Gastroesophageal sphincter (tissue), 4 donors: ENCODE data around the gene KAZN. TPM values are rescaled to one million over a fixed set of nuclear protein-coding genes. Genes with fewer than 3 reads are reported as not detected.

Experiments
- ATAC-seq: fragments of 150-250 bp; one replicate; pipeline ENCODE4 v1.9.1; 2016; ENCODE audit warnings: mild to moderate bottlenecking, moderate library complexity
- H3K27ac ChIP-seq, 4 donors: fragments of 200-600 bp; sonication (generic) in 3 of 4; 1 replicate in 3 of 4; 2 replicates in 1 of 4; pipeline ENCODE4 v1.5.1; 2016 to 2019
- H3K27me3 ChIP-seq: fragments of 200-600 bp; sonication (generic); one replicate; pipeline ENCODE4 v1.5.1; 2019
- H3K36me3 ChIP-seq, 2 donors: fragments of 200-600 bp; sonication (generic); one replicate each; pipeline ENCODE4 v1.5.1; 2019; ENCODE audit warnings: control low read depth in 1 of 2
- H3K4me1 ChIP-seq, 3 donors: fragments of 200-600 bp; sonication (generic); 1 replicate in 2 of 3; 2 replicates in 1 of 3; pipeline ENCODE4 v1.5.1; 2016 to 2019; ENCODE audit warnings: control low read depth in 2 of 3
- H3K4me3 ChIP-seq, 2 donors: fragments of 200-600 bp; sonication (generic); one replicate each; pipeline ENCODE4 v1.5.1; 2019; ENCODE audit warnings: mild to moderate bottlenecking in 1 of 2, moderate library complexity in 1 of 2
- H3K9me3 ChIP-seq, 3 donors: fragments of 200-600 bp; sonication (generic); one replicate each; pipeline ENCODE4 v1.5.1; 2017 to 2019; ENCODE audit warnings: control low read depth in 2 of 3
- CTCF ChIP-seq, 4 experiments: fragments of 200-600 bp in 2 of 4; fragments of 450-650 bp in 2 of 4; sonication (generic) in 1 of 4; IDR thresholded peaks; one replicate each; pipeline ENCODE4 v1.5.1; 2017 to 2019; ENCODE audit warnings: antibody characterized with exemption in 4 of 4, mild to moderate bottlenecking in 2 of 4, moderate library complexity in 2 of 4
- EP300 ChIP-seq: sonication (generic); formaldehyde crosslinking; IDR thresholded peaks from one replicate; pipeline ENCODE4 v1.6.1; 2017; ENCODE audit warnings: antibody characterized with exemption, mild to moderate bottlenecking
- POLR2A ChIP-seq, 2 donors: fragments of 450-650 bp; IDR thresholded peaks; one replicate each; pipeline ENCODE4 v1.6.1; 2017; ENCODE audit warnings: antibody characterized with exemption in 2 of 2, mild to moderate bottlenecking in 2 of 2, moderate library complexity in 1 of 2
- POLR2AphosphoS5 ChIP-seq: sonication (generic); formaldehyde crosslinking; IDR thresholded peaks from one replicate; pipeline ENCODE4 v1.6.1; 2017; ENCODE audit warnings: antibody characterized with exemption
- WGBS, 2 donors: methylation state at CpG; one replicate each; pipeline ENCODE4 v1.1.5; 2018; ENCODE audit warnings: low coverage in 1 of 2; 5-methylcytosine and 5-hydroxymethylcytosine counted together
- total RNA-seq, 4 donors: library from RNA; depleted of rRNA; stranded (reverse); fragments of >200 nt; gene quantifications; one replicate each; pipeline ENCODE4 v1.1.0, GENCODE V29; 2016

Gene KAZN
- total RNA-seq, 4 donors from 2014 or later, result 6.5 to 16.6 (median 11.5) TPM

GRCh38 chr1:15051882-15052528, 453.5 kb downstream of the KAZN start:
- peaks cover 0 to 11% of the 10 kb centered on the region in 2 donors for H3K36me3 ChIP-seq
- TF ChIP-seq POLR2A (IDR thresholded peaks at IDR 0.05) (no peak), EP300 (no peak), CTCF (IDR thresholded peaks at IDR 0.05) (no peak), POLR2AphosphoS5 (no peak)
- no peak overlapping the region for H3K4me3 ChIP-seq
- H3K27me3 ChIP-seq, result no peaks in the 10 kb centered on the region
- WGBS, 2 donors, result 67 to 83% methylated on average over 6 to 7 of the region's 8 CpGs
- H3K9me3 ChIP-seq, result no peaks in the 10 kb centered on the region
- H3K4me1 ChIP-seq, result no peaks in the 10 kb centered on the region
- H3K27ac ChIP-seq, result no peak overlapping the region
- ATAC-seq, result no peak

GRCh38 chr1:15053153-15053552, 454.7 kb downstream of the KAZN start:
- Histone ChIP-seq H3K4me3 (no peak overlapping the region), H3K4me1 (no peaks in the 10 kb centered on the region), H3K27me3 (no peaks in the 10 kb centered on the region), H3K9me3 (no peaks in the 10 kb centered on the region), H3K36me3 (peaks cover 0 to 22% of the 10 kb centered on the region in 2 donors), H3K27ac (no peak overlapping the region)
- ATAC-seq, result no peak
- TF ChIP-seq CTCF (IDR thresholded peaks at IDR 0.05) (no peak), POLR2AphosphoS5 (no peak)
- 95 to 96% methylated on average over 3 to 5 of the region's 9 CpGs for WGBS, 2 donors

DNA sequence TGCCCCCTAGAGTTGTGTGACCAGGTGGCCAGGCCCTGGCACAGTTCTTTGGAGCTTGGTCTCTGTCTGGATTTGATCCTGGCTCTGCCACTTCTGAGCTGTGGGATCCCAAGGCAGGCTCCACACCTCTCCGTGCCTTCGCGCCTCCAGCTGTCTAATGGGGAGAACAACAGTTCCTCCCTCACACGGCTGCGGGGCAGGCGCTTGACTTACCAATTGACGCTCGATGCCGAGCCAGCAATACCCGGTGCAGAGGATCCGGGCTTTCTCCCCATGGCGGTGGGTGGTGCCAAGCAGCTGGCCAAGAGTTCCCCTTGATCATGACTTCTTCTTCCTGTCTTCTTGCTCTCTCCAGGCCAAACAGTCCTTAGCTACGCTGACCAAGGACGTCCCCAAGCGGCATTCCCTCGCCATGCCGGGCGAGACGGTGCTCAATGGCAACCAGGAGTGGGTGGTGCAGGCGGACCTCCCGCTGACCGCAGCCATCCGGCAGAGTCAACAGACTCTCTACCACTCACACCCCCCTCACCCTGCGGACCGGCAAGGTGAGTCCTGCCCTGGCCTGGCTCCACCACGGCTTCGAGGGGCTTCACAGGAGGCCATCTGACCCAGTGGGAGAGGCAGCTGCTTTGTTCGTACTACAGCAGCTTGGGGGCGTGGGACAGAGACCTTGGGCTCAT, 457.4 kb downstream of the KAZN start:
- Histone ChIP-seq H3K9me3 (no peaks in the 10 kb centered on the region), H3K36me3 (peaks cover 0 to 34% of the 10 kb centered on the region in 2 donors), H3K27me3 (no peaks in the 10 kb centered on the region), H3K27ac (no peak overlapping the region), H3K4me3 (no peak overlapping the region), H3K4me1 (no peaks in the 10 kb centered on the region)
- no peak for ATAC-seq
- TF ChIP-seq CTCF (IDR thresholded peaks at IDR 0.05) (no peak), POLR2A (IDR thresholded peaks at IDR 0.05) (no peak), POLR2AphosphoS5 (no peak), EP300 (no peak)
- WGBS, 2 donors, result 100% methylated on average over 1 of the region's 29 CpGs; no CpG with 5 or more reads in 1 of the 2 donors

DNA sequence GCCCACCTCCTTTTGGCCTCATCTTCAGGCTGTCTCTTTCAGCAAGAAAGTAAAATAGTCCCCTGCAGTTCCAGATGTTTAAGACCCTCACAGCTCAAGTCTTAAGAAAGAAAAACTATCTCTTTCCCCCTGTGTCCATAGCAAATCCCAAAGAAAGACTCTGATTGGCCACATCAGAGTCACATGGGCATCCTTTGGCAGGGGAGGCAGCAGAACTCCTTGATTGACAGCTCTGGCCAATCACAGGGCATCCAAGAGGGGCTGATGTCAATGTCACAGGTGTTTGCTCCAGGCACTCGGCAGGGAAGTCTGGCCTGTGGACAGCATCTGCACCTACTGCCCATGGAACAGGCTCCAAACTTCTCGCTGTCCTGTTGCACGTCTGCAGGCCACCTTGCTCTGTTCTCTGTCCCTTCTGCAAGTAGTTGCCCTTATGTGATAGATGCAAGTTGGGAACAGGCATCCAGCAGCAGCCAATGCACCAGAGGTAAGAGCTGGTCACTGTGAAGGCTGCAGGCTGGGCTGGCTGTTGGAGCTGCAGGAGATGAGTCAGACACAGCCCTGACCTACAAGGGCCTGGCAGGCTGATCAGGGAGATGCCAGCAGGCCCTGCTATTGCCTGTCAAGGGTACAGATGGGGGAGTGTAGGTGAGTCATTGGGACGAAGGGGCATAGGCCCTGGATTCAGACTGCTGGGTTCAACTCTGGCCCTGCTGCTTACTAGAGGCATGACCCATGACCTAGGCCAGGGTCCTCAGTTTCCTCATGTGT, 458.2 kb downstream of the KAZN start:
- no peak overlapping the region for H3K27ac ChIP-seq
- ATAC-seq, result no peak
- no peaks in the 10 kb centered on the region for H3K27me3 ChIP-seq
- TF ChIP-seq EP300, result no peak
- no peak for TF ChIP-seq POLR2A (IDR thresholded peaks at IDR 0.05)
- TF ChIP-seq CTCF (IDR thresholded peaks at IDR 0.05), result no peak
- TF ChIP-seq POLR2AphosphoS5, result no peak
- no peaks in the 10 kb centered on the region for H3K9me3 ChIP-seq
- peaks cover 0 to 39% of the 10 kb centered on the region in 2 donors for H3K36me3 ChIP-seq
- no peaks in the 10 kb centered on the region for H3K4me1 ChIP-seq
- no peak overlapping the region for H3K4me3 ChIP-seq
- WGBS, 2 donors, result 43% methylated on average over 1 of the region's 4 CpGs; no CpG with 5 or more reads in 1 of the 2 donors
